Spinal cord (tissue), 10 donors: ENCODE results near the gene LSM2. TPM values are rescaled to one million over a fixed set of nuclear protein-coding genes. Genes with fewer than 3 reads are reported as not detected.
A peak's percentile ranks its signal among the peaks of the same experiment; 100 is the strongest.
"Not testable (repeated sequence)": the region's sequence is repeated elsewhere in the genome, so short reads cannot be mapped to it uniquely, and the experiment has no call there.

Source experiments
- DNase-seq, 6 donors: peaks; one replicate each; pipeline versions ENCODE4 v3.0.0 to v3.0.0-alpha.2; 2013 to 2015; ENCODE audit warnings: low spot score in 6 of 6, low read depth in 4 of 6
- H3K27ac ChIP-seq: one replicate; pipeline ENCODE4 v1.5.1; 2013; ENCODE audit warnings: low read depth, low read length, control low read depth
- H3K27me3 ChIP-seq: one replicate; pipeline ENCODE4 v1.6.1; 2013; ENCODE audit warnings: low read length; ENCODE audit not compliant: control insufficient read depth, insufficient read depth
- H3K36me3 ChIP-seq: one replicate; pipeline ENCODE4 v1.6.1; 2013; ENCODE audit warnings: low read length; ENCODE audit not compliant: control insufficient read depth, insufficient read depth
- H3K4me1 ChIP-seq: one replicate; pipeline ENCODE4 v1.6.1; 2013; ENCODE audit warnings: low read length; ENCODE audit not compliant: control insufficient read depth, insufficient read depth
- H3K4me3 ChIP-seq: one replicate; pipeline ENCODE4 v1.5.1; 2013; ENCODE audit warnings: low read depth, low read length, control low read depth
- H3K9me3 ChIP-seq: one replicate; pipeline ENCODE4 v1.6.1; 2013; ENCODE audit warnings: low read length; ENCODE audit not compliant: control insufficient read depth, insufficient read depth
- WGBS: methylation state at CpG from one replicate; pipeline ENCODE4 v1.1.5; 2013; ENCODE audit warnings: missing lambda C conversion rate; ENCODE audit not compliant: insufficient coverage; 5-methylcytosine and 5-hydroxymethylcytosine counted together
- polyA plus RNA-seq, 2 donors: library from polyadenylated mRNA; unstranded; fragments of 120-200 nt; gene quantifications; one replicate each; pipeline ENCODE4 v1.2.1, GENCODE V29; 2013; ENCODE audit not compliant: insufficient read length in 2 of 2
- total RNA-seq, 2 donors: library from RNA; depleted of rRNA in 1 of 2; stranded (reverse); fragments of 120-200 nt in 1 of 2; fragments of >200 nt in 1 of 2; gene quantifications; one replicate each; pipeline versions ENCODE4 v1.2.3 to v1.2.4, GENCODE V29; 2013 to 2014
- donor health status: healthy.

Gene LSM2
- total and polyA plus RNA-seq, 4 donors, result 18.0 to 63.3 (median 50.1) TPM

DNA sequence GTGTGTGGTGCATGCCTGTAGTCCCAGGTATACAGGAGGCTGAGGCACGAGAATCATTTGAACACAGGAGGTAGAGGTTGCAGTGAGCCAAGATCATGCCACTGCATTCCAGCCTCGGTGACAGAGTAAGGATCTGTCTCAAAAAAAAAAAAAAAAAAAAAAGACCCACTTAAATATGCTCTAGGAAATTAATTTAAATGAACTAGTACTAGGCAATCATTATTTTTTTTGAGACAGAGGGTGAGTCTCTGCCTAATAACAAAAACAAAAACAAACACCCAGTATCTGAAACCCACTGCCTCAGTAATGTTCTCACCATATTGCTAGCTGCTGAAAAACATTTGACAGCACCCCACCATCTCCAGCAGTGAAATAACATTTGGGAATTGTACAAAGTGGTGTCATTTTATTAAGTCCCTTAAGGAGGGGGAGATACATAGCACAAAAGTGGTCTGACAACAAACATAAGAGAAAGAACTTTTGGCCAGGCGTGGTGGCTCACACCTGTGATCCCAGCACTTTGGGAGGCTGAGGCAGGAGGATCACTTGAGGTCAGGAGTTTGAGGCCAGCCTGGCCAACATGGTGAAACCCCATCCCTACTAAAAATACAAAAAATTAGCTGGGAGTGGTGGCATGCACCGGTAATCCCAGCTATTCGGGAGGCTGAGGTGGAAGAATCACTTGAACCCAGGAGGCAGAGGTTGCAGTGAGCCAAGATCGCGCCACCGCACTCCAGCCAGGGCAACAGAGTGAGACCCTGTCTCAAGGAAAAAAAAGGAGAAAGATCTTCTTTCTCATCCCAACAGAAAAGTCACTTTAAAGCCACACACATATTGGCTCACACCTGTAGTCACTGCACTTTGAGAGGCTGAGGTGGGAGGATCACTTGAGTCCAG, 5.5 kb downstream of the LSM2 start:
- not testable (repeated sequence) for H3K27ac ChIP-seq, H3K4me3 ChIP-seq, H3K27me3 ChIP-seq, DNase-seq, H3K4me1 ChIP-seq, H3K9me3 ChIP-seq
- peaks cover 27% of the 10 kb centered on the region for H3K36me3 ChIP-seq
- WGBS, result 100% methylated on average over 1 of the region's 8 CpGs

DNA sequence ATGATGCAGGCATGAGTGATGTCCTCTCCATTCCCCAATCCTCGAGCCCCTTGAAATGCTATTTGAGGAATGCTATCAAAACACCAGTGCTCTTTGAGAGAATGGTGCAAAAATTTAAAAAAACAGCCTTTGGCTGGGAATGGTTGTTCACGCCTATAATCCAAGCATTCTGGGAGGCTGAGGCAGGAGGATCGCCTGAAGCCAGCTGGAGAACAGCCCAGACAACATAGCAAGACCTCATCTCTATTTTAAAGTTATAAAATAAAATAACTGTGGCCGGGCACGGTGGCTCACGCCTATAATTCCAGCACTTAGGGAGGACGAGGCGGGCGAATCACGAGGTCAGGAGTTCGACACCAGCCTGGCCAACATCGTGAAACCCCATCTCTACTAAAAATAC, 7.0 kb downstream of the LSM2 start:
- Histone ChIP-seq H3K4me1 (peaks cover 12% of the 10 kb centered on the region), H3K27ac (no peak overlapping the region), H3K27me3 (no peaks in the 10 kb centered on the region), H3K36me3 (peaks cover 26% of the 10 kb centered on the region), H3K4me3 (no peak overlapping the region), H3K9me3 (no peaks in the 10 kb centered on the region)
- DNase-seq, result peak in 1 of 6 donors; percentile 45
- WGBS, result no CpG with 5 or more reads among the region's 12 CpGs

DNA sequence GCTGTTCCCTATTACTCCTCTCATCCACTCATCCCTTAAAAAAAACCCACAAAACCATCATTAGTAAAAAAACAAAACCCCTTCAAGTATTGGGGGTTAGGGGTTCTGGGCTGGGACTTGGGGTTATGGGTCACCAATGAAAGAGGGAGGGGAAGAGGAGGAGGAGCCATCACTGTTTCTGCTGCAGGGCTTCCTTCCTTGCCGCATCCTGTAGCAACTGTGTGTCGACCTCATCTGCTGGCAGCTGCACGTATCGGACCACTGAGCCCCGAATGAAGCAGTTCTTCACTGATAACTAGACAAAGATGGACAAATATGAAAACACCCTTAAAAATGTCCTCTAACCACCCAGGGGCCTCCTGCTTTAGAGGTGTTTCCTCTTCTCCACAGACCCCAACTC, 9.2 kb downstream of the LSM2 start:
- 95% methylated on average over 5 of the region's 5 CpGs for WGBS
- H3K27ac ChIP-seq, result no peak overlapping the region

DNA sequence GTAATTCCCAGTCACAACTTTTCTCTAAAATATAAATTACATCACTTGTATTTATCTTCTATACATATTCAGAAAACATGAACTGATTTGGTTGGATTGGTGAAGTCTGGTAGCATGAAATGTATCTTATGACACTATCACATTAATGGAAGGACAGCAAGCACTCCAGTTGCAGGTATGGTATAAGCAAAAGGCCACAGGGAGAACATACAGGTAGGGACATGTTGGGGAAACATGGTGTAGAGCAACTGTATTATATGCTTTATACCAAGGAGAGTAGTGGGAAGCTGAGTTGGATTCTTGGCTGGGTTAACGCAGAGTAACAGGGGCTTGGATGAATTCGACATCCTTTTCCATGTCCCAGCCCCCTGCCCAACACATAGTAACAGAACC, 9.8 kb downstream of the LSM2 start:
- no peak overlapping the region for H3K4me3 ChIP-seq
- H3K4me1 ChIP-seq, result peaks cover 19% of the 10 kb centered on the region
- no peak overlapping the region for H3K27ac ChIP-seq
- WGBS, result 100% methylated on average over 1 of the region's 2 CpGs
- no peaks in the 10 kb centered on the region for H3K9me3 ChIP-seq
- no peaks in the 10 kb centered on the region for H3K27me3 ChIP-seq
- H3K36me3 ChIP-seq, result peaks cover 23% of the 10 kb centered on the region
- no peak for DNase-seq

More for the DNA sequence above, 9.2 kb downstream of the LSM2 start:
- Histone ChIP-seq H3K36me3 (peaks cover 22% of the 10 kb centered on the region), H3K9me3 (no peaks in the 10 kb centered on the region), H3K4me1 (peaks cover 19% of the 10 kb centered on the region), H3K27me3 (no peaks in the 10 kb centered on the region), H3K4me3 (no peak overlapping the region)
- DNase-seq, result no peak

DNA sequence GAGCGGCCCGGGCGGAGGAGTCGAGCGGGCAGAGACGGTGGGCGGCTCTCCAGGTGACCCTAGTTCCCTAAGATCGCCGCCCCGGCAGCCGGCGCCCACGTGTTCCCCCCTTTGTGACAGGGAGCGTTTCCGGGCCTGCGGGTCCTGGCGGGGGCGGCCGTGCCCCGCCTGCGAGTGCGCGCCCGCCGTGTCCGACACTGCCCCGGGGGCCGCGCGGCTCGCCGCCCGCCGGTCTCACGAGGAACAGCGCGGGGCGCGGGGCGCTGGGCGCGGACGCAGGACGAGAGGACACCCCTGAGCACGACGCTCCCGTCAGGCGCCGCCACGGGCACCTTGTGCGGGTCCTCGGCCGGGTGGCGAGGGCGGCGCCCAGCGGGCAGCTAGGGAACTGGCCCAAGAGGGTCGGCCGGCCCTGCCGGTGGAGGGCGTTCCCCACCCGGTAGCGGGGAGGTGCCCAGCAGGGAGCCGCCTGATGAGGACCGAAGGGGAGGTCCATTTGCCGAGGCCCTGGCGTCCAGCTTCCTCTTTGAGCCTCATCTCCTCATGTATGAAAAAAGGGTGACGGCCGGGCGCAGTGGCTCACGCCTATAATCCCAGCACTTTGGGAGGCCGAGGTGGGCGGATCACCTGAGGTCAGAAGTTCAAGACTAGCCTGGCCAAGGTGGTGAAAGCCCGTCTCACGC, 11.0 kb downstream of the LSM2 start, which contains the start of gene VARS1:
Gene VARS1 (minus strand): TSS at position 137 of the 683 bp plus-strand sequence. CDS start 535 bp downstream, outside the sequence.
- Histone ChIP-seq H3K4me3 (peak within 1 kb of the TSS; percentile 81), H3K9me3 (no peaks in the 10 kb centered on the region), H3K27ac (peak within 1 kb of the TSS; percentile 89), H3K27me3 (no peaks in the 10 kb centered on the region), H3K36me3 (peaks cover 28% of the 10 kb centered on the region), H3K4me1 (peaks cover 24% of the 10 kb centered on the region)
- WGBS, result 1% methylated on average over 75 of the region's 75 CpGs
- peak; percentile 63 to 94 (median 74) for DNase-seq

DNA sequence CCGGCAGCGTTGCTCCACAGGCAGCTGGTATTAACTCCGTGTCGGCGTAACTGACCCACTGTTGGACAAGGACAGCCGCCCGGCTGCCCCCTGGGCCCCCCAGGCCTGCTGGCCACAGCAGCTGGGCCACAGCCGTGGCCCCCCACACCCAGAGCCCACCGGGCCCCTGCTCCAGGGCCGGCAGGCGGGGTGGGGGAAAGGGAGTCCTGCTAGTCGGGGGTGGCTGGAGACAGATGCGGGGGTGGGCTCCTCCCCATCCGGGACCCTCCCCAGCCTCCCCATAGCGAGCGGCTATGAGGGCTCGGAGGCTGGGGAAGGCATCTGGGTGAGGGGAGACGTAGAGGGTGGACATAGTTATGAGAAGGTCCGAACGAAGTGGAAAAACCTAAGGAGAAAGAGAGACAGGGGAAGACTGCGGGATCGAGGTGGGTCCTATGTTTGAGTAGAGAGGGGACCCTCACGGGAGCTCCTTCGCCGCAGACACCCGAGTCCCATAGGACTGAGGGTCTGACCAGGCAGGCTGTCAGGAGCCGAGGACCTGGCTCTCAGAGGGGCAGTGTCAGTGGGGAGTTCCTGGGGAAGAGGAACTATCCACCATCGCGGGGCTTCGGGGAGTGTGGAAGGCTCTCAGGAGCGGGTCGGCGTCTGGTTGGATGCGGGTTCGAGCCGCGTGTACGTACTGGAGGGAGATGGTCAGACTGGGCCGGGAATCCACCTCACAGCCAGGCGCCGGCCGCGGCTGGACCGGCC, 11.7 kb downstream of the LSM2 start:
- peak overlapping the region; percentile 87 for H3K27ac ChIP-seq
- peaks cover 24% of the 10 kb centered on the region for H3K4me1 ChIP-seq
- DNase-seq, result no peak
- H3K9me3 ChIP-seq, result no peaks in the 10 kb centered on the region
- no peaks in the 10 kb centered on the region for H3K27me3 ChIP-seq
- peaks cover 33% of the 10 kb centered on the region for H3K36me3 ChIP-seq
- peak overlapping the region; percentile 81 for H3K4me3 ChIP-seq
- WGBS, result under 1% methylated on average over 34 of the region's 44 CpGs

DNA sequence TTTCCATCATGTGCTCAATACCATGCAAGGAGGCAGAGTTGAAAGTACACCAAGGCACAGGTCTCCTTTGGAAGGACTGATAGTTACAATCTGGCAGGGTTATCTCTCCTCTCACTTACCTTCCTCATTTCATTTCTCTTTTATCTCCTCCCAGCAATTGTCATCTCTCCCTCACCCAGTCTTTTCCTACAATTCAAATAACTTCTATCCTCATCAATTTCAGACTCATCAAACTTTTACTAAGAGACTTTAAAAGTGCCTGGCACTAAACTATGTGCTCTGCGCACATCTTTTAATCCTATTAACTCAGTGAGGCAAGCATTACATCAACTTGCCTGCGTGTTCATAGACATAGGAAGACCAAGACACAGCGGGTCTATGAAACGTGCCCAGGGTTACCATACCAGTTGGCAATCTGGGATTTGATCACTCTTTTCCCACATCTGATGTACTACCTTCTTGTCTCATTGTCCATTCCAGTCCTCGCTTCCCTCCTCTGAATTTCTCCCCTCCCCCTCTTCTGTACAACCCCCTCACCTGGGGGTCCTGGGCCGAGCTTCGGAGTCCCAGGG, 12.4 kb downstream of the LSM2 start:
- peak overlapping the region; percentile 87 for H3K27ac ChIP-seq
- H3K27me3 ChIP-seq, result no peaks in the 10 kb centered on the region
- WGBS, result 5% methylated on average over 7 of the region's 7 CpGs
- H3K4me3 ChIP-seq, result peak overlapping the region; percentile 81
- peak in 2 of 6 donors; percentile 30 to 32 for DNase-seq
- peaks cover 24% of the 10 kb centered on the region for H3K4me1 ChIP-seq
- H3K36me3 ChIP-seq, result peaks cover 37% of the 10 kb centered on the region
- H3K9me3 ChIP-seq, result no peaks in the 10 kb centered on the region

DNA sequence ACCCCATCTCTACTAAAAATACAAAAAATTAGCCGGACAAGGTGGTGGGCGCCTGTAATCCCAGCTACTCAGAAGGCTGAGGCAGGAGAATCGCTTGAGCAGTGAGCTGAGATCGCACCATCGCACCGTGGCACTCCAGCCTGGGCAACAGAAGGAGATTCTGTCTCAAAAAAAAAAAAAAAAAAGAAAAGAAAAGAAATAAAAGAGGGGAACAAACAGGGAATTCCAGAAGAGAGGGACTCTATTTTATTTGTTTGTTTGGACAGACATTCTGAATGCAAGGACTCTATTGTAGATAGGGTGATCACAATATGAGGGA, 12.9 kb downstream of the LSM2 start:
- H3K9me3 ChIP-seq, H3K4me3 ChIP-seq, H3K27me3 ChIP-seq, H3K27ac ChIP-seq, DNase-seq: not testable (repeated sequence)
- Histone ChIP-seq H3K4me1 (peaks cover 24% of the 10 kb centered on the region), H3K36me3 (peaks cover 38% of the 10 kb centered on the region)
- WGBS, result 90% methylated on average over 3 of the region's 6 CpGs

DNA sequence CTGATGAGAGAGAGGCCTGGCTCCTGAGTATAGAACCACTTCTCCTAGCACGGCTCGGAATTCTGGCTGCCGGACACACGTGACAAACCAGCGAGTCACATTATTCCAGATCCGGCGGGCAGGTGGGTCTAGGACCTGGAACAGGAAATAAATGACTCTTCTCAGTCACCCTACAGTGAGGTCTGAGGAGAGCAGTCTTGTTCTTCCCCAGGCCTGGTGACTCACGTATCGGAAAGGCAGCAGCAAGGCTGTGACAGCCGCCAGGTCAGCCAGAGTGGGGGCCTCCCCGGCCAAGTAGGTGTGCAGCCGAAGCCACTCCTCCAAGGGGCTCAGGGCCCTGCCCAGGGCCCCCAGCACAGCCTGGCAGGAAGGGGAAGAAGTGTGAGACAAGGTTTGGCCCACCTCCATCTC, 14.0 kb downstream of the LSM2 start:
- H3K36me3 ChIP-seq, result peaks cover 38% of the 10 kb centered on the region
- no peaks in the 10 kb centered on the region for H3K9me3 ChIP-seq
- peaks cover 24% of the 10 kb centered on the region for H3K4me1 ChIP-seq
- H3K4me3 ChIP-seq, result no peak overlapping the region
- no peaks in the 10 kb centered on the region for H3K27me3 ChIP-seq
- H3K27ac ChIP-seq, result no peak overlapping the region
- no peak for DNase-seq
- 94% methylated on average over 10 of the region's 12 CpGs for WGBS
